Measurements from ENCODE around the gene ZCCHC18.

DNA sequence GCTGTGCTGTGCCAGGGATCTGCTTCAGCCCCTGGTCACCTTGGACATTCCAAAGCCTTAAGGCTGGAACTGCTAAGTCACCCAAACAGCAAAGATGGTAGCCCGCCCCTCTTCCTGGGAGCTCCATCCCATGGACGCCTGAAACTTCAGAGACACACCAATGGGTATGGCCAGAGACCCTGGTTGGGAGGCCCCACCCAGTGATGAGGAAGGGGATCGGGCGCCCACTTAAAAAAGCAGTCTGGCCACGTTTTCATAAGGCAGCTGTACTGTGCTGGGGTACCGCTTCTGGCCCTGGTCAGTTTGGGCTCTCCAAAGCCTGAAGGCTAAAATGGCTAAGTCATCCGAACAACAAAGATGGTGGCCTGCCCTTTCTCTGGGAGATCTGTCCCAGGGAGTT lies 26.8 kb upstream of the ZCCHC18 start:
- TF ChIP-seq POLR2AphosphoS5 (IDR thresholded peaks at IDR 0.05; ENCODE audit: insufficient read depth, low read depth, low read length) (no peak), EZH2 (IDR thresholded peaks at IDR 0.05; ENCODE audit: borderline replicate concordance, low read depth, low read length, severe bottlenecking) (no peak), POLR2A (IDR thresholded peaks at IDR 0.05; ENCODE audit: low read depth, low read length) (no peak), MYC (IDR thresholded peaks at IDR 0.05; ENCODE audit: low read depth, low read length) (no peak), JUN (IDR thresholded peaks at IDR 0.05; ENCODE audit: borderline replicate concordance, insufficient read depth, insufficient read length, low read depth) (no peak), FOS (IDR thresholded peaks at IDR 0.05; ENCODE audit: borderline replicate concordance, insufficient read depth, low read length) (no peak), GATA2 (IDR thresholded peaks at IDR 0.05; ENCODE audit: insufficient read depth, insufficient read length, low read depth, low read length) (no peak)
- TF ChIP-seq, protein P1, sequence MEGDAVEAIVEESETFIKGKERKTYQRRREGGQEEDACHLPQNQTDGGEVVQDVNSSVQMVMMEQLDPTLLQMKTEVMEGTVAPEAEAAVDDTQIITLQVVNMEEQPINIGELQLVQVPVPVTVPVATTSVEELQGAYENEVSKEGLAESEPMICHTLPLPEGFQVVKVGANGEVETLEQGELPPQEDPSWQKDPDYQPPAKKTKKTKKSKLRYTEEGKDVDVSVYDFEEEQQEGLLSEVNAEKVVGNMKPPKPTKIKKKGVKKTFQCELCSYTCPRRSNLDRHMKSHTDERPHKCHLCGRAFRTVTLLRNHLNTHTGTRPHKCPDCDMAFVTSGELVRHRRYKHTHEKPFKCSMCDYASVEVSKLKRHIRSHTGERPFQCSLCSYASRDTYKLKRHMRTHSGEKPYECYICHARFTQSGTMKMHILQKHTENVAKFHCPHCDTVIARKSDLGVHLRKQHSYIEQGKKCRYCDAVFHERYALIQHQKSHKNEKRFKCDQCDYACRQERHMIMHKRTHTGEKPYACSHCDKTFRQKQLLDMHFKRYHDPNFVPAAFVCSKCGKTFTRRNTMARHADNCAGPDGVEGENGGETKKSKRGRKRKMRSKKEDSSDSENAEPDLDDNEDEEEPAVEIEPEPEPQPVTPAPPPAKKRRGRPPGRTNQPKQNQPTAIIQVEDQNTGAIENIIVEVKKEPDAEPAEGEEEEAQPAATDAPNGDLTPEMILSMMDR (IDR thresholded peaks at IDR 0.05; ENCODE audit: extremely low read depth in 1 of 2, insufficient read depth in 1 of 2, low read depth in 1 of 2, low read length in 2 of 2), result no peak
- TF ChIP-seq, protein P2, sequence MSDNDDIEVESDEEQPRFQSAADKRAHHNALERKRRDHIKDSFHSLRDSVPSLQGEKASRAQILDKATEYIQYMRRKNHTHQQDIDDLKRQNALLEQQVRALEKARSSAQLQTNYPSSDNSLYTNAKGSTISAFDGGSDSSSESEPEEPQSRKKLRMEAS (IDR thresholded peaks at IDR 0.05; ENCODE audit: insufficient read depth, insufficient read length), result no peak

Data from endothelial cell of umbilical vein (primary cell).